GM06990 (cell line): ENCODE data around the gene PRSS50.

Source experiments
- DNase-seq: peaks from one replicate; pipeline ENCODE4 v3.0.0-alpha.2; 2011; ENCODE audit not compliant: insufficient read length; ENCODE audit errors: extremely low read depth
- H3K27me3 ChIP-seq: replicated peaks from 2 replicates; pipeline ENCODE4 v1.6.0; 2011; ENCODE audit warnings: low read length; ENCODE audit not compliant: control insufficient read depth, insufficient read depth
- H3K36me3 ChIP-seq: 2 replicates; pipeline ENCODE4 v1.5.1; 2011; ENCODE audit warnings: low read length; ENCODE audit not compliant: control insufficient read depth, insufficient read depth
- H3K4me3 ChIP-seq: replicated peaks from 2 replicates; pipeline ENCODE4 v1.5.1; 2011; ENCODE audit warnings: low read depth, mild to moderate bottlenecking, control low read depth, low read length
- TF ChIP-seq, protein P1 (sequence below): IDR thresholded peaks from 2 replicates; pipeline ENCODE4 v1.5.1; 2011; ENCODE audit warnings: low read length, control low read depth, mild to moderate bottlenecking, inconsistent platforms; ENCODE audit not compliant: insufficient read depth, poor library complexity, severe bottlenecking

PRSS50 gene

DNA sequence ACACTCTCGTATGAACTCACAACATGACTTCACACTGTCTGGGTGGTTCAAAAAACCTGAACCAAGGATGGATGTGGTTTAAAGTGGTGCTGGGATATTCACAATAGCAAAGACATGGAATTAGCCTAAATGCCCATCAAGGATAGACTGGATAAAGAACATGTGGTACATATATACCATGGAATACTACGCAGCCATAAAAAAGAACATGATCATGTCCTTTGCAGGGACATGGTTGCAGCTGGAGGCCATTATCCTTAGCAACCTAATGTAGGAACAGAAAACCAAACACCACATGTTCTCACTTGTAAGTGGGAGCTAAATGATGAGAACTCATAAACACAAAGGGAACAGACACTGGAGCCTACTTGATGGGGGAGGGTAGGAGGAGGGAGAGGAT lies 3.3 kb upstream of the PRSS50 start:
- no peaks in the 10 kb centered on the region for H3K36me3 ChIP-seq
- H3K27me3 ChIP-seq = no peaks in the 10 kb centered on the region
- DNase-seq = no peak
- no peak overlapping the region for H3K4me3 ChIP-seq
- TF ChIP-seq, protein P1, sequence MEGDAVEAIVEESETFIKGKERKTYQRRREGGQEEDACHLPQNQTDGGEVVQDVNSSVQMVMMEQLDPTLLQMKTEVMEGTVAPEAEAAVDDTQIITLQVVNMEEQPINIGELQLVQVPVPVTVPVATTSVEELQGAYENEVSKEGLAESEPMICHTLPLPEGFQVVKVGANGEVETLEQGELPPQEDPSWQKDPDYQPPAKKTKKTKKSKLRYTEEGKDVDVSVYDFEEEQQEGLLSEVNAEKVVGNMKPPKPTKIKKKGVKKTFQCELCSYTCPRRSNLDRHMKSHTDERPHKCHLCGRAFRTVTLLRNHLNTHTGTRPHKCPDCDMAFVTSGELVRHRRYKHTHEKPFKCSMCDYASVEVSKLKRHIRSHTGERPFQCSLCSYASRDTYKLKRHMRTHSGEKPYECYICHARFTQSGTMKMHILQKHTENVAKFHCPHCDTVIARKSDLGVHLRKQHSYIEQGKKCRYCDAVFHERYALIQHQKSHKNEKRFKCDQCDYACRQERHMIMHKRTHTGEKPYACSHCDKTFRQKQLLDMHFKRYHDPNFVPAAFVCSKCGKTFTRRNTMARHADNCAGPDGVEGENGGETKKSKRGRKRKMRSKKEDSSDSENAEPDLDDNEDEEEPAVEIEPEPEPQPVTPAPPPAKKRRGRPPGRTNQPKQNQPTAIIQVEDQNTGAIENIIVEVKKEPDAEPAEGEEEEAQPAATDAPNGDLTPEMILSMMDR = no peak

DNA sequence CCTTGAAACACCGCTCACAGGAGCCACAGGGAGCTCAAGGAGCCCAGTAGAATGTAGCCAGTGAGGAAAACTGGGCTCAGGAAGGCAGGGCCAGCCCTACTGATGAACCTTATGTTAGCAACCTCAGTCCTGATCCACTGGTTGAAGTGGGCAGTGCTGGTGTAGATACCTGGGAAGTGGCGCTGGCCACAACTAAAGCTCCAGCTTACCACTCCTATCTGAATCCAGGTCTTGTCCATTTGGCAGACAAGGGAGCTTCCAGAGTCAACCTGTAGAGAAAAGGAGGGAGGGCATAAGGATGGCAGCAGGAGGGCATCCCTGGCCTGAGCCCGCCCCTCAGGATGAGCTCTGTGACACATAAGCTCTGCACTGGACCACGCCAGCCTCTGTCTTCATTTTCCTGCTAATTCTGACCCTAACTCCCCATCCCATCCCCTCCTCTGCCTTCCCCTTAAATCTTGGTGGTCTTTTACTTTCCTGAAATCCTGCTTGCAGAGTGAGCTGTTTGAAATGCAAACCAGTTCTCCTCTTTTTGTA lies 2.1 kb upstream of the PRSS50 start:
- no peaks in the 10 kb centered on the region for H3K36me3 ChIP-seq
- no peak for DNase-seq
- H3K4me3 ChIP-seq = no peak overlapping the region
- TF ChIP-seq, protein P1 = no peak
- H3K27me3 ChIP-seq = no peaks in the 10 kb centered on the region

DNA sequence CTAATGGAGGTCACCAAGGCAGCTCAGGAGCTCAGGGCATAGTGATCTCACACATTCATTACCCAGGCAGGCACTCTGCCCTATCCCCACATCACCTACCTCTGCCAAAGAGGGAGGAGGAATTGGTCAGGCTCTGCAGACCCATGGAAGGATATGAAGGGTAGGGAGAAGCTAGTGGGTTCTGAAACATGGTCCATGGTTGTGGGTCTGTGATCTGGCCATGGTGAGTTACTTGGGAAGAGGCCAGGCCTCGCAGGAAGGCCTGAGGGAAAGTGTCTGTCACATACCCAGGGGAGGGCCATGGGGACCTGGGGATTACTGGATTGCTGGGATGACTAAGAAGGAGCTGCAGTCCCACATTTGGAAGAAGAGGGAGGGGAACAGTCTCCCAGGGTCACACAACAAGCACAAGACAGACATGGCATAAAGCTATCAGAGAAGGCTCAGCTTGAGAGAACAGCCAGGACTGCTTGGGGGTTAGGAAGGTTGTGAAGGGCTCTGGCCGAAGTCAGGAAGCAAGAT lies 1.4 kb upstream of the PRSS50 start:
- DNase-seq = no peak
- TF ChIP-seq, protein P1 = no peak
- Histone ChIP-seq H3K4me3 (no peak overlapping the region), H3K27me3 (no peaks in the 10 kb centered on the region), H3K36me3 (no peaks in the 10 kb centered on the region)

DNA sequence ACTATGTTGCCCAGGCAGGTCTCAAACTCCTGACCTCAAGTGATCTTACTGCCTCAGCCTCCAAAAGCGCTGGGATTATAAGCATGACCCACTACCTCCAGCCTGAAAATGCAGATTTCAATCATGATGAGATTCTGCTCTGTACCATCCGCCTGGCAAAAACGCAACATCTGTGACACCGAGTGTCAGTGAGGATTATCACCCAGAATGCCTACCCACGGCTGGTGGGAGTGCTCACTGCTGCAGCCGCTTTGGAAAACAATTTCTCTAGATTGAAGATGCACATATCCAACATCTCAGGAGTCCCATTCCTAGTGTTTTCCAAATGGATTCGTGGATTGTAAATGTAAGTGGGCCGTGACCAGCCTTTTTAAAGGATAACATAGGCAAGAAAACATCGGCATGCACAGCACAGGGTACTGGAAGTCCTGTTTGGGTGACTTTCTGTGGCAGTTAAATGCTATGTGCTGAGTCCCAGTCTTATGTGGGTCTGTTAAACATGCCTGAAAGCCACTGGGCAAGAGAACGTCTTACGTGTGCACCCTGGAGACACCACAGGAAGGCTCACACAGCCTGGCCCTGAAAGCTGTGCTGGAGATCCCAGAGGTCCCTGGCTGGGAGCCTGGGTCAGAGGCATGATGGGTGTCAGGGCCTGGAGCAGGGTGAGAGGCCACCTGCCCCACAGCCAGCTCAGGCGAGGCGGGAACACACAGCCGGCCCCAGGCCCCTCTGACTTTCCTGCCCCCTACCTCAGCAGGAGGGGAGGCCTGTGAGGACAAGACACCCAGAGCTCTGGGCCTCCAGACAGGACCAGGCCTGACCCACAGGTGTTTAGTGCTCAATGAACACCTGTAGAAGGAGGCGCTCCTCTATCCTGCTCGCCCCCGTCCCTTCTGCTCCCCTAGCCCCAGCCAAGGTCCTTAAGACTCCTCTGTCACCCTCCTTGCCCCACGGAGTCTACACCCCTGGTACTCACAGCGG lies 918 bp downstream of the PRSS50 start:
- Histone ChIP-seq H3K27me3 (no peaks in the 10 kb centered on the region), H3K4me3 (no peak overlapping the region), H3K36me3 (no peaks in the 10 kb centered on the region)
- no peak for DNase-seq
- TF ChIP-seq, protein P1 = no peak

DNA sequence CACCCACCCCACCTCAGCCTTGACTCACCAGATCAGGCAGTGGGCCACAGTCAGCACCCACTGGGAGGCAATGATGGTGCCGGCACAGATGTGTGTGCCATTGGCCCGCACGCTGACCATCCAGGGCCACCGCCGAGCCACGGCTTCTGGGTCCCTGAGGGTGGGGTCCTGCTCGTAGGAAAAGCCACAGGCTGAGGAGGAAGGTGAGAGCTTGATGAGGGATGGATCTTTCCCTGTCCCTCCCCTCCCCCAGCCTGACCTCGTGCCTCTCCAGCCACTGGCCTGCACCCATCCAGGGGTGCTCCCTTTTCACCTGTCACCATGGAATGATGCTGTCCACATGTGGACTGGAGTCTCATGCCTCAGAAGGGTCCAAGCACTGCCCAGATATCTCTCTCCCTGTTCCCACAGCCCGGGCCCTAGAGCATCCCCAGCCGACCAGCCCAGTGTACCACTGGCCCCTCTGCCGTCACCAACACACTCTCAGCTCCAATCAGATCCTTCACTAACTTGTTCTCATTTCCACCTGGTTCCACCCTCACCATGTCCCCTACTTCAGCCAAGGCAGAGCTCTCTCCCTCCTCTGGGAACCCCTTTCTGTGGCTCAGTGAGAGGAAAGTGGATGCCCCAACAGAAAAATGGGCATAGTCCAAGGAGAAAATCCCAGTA lies 2.0 kb downstream of the PRSS50 start:
- TF ChIP-seq, protein P1 = no peak
- no peaks in the 10 kb centered on the region for H3K27me3 ChIP-seq
- H3K36me3 ChIP-seq = no peaks in the 10 kb centered on the region
- no peak overlapping the region for H3K4me3 ChIP-seq
- no peak for DNase-seq
